Measurements from ENCODE around the gene SAMM50. TPM values are rescaled to one million over a fixed set of nuclear protein-coding genes. Genes with fewer than 3 reads are reported as not detected.

The SAMM50 gene
- total and polyA plus RNA-seq, 5 experiments from 2014 or later = 37.7 to 71.6 (median 70.2) TPM

DNA sequence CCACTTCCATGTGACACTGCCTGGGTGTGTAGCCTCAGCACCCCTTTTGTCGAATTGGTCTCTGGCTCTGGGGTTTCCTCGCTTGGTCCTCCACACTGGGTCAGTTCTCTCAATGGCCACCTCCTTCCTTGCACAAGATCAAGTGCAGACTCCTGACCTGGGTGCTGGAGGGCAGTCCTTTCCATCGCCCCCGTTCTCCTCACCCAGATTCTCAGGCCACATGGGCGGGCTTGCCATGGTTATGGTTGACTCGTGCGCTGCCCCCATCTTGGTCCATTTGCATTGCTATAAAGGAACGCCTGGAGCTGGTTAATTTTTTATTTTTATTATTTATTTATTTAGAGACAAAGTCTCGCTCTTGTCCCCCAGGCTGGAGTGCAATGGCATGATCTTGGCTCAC lies 63.4 kb downstream of the SAMM50 start:
- Mint-ChIP-seq H3K27me3 (no peaks in the 10 kb centered on the region), H3K9me3 (no peaks in the 10 kb centered on the region), H3K36me3 (no peaks in the 10 kb centered on the region), H3K4me1 (peaks cover 0 to 4% (median 1%) of the 10 kb centered on the region in 4 donors), H3K27ac (no peak overlapping the region), H3K4me3 (no peak overlapping the region)
- ATAC-seq (no peak), DNase-seq (no peak)
- POLR2A ChIA-PET = no interaction called here

GRCh38 chr22:44019416-44019815 lies 64.2 kb downstream of the SAMM50 start:
- H3K36me3 Mint-ChIP-seq = no peaks in the 10 kb centered on the region
- ATAC-seq (no peak), DNase-seq (no peak)
- peaks cover 0 to 7% (median 4%) of the 10 kb centered on the region in 4 donors for H3K4me1 Mint-ChIP-seq
- POLR2A ChIA-PET = no interaction called here
- H3K9me3 Mint-ChIP-seq = no peaks in the 10 kb centered on the region
- no peak overlapping the region for H3K4me3 Mint-ChIP-seq
- no peak overlapping the region for H3K27ac Mint-ChIP-seq
- no peaks in the 10 kb centered on the region for H3K27me3 Mint-ChIP-seq

GRCh38 chr22:44019846-44020245 lies 64.6 kb downstream of the SAMM50 start:
- no peak for ATAC-seq
- no peak overlapping the region for H3K4me3 Mint-ChIP-seq
- no peaks in the 10 kb centered on the region for H3K9me3 Mint-ChIP-seq
- DNase-seq = no peak
- POLR2A ChIA-PET = interaction anchor here (0.7 to 0.8 kb wide), 2 partner anchors 162 to 366 kb away, joined by 5 to 7 read pairs; no protein-coding TSS in a partner anchor
- H3K36me3 Mint-ChIP-seq = no peaks in the 10 kb centered on the region
- peaks cover 0 to 2% (median 0%) of the 10 kb centered on the region in 5 donors for H3K27me3 Mint-ChIP-seq
- H3K4me1 Mint-ChIP-seq = peaks cover 0 to 9% (median 4%) of the 10 kb centered on the region in 4 donors
- no peak overlapping the region for H3K27ac Mint-ChIP-seq

GRCh38 chr22:44020981-44021380 lies 65.7 kb downstream of the SAMM50 start:
- Mint-ChIP-seq H3K9me3 (no peaks in the 10 kb centered on the region), H3K4me3 (no peak overlapping the region), H3K27ac (no peak overlapping the region), H3K27me3 (peaks cover 0 to 12% (median 6%) of the 10 kb centered on the region in 5 donors), H3K4me1 (peaks cover 10 to 20% (median 12%) of the 10 kb centered on the region in 4 donors), H3K36me3 (no peaks in the 10 kb centered on the region)
- no peak for ATAC-seq
- POLR2A ChIA-PET = no interaction called here
- DNase-seq = no peak

DNA sequence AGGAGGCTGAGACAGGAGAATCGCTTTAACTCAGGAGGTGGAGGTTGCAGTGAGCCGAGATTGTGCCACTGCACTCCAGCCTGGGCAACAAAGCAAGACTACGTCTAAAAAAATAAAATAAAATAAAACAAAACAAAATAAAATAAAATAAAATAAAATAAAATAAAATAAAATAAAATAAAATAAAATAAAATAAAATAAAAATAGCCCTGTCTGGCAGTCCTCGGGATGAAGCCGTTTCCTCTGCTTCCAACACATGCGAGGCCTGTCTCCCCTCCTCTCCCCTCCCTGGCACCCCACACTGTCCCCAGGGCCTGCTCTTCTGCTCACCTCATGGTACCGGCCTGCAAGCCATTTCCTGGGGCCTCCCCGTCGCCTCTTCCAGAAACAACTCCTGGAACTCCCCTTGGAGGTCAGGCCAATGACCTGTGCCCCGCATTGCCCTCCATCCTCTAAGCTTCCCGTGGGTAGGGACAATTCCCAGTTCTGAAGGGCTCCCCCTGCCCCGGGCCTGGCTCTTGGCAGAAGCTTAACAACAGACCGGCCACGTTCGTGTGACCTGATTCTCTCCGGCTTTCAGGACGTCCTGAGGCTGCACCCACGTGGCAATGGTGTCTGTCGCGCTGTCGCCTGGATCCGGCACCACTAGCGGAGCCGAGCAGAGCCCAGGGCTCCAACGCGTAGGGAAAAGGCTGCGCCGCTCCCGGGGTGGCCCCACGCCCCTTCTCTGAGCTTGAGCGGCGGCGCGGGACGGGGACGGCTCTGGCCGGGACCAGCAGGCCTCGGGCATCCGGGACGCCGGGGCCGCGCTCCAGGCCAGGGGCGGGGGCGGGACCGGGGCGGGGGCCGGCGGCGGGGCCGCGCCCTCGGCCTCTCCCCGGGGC lies 68.4 kb downstream of the SAMM50 start:
- Mint-ChIP-seq H3K36me3 (no peaks in the 10 kb centered on the region), H3K27ac (peak overlapping the region in 3 of 10 donors; percentile 49 to 72 (median 51)), H3K4me1 (peaks cover 18 to 40% (median 27%) of the 10 kb centered on the region in 4 donors), H3K4me3 (peak overlapping the region; percentile 41 to 81 (median 72)), H3K27me3 (peaks cover 7 to 33% (median 17%) of the 10 kb centered on the region in 5 donors), H3K9me3 (no peaks in the 10 kb centered on the region)
- POLR2A ChIA-PET = interaction anchor here (0.8 kb wide), 1 partner anchor 158 kb away, joined by 3 read pairs; no protein-coding TSS in a partner anchor
- ATAC-seq (peak; percentile 22 to 43), DNase-seq (no peak)

DNA sequence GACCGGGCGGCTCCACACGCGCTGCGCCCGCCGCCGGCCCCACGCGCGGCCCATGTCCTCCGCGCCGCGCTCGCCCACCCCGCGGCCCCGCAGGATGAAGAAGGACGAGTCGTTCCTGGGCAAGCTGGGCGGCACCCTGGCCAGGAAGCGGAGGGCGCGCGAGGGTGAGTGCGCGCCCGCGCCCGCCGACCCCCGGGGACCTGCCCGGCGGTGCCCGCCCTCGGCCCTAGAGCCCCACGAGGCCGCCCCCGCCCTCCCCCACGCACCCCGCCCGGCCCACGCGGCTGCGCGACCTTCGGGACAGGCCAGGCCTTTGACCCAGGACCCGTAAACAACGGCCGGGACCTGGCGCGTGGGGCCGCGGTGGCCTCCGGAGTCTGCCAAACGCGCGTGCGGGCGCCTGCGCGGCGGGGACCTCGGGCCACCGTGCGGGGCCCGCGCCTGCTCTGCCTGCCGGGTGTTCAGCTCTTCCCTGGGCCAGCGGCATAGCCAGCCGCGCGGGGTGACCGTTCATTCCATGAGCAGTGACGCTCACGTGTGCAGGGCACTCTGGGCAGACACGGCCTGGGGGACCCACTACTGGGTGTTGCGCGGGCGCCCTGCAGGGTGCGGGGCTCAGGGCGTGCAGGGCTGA lies 69.2 kb downstream of the SAMM50 start, which contains the start of gene PARVB:
Gene PARVB, plus strand, starts transcription at position 15 of the 634 bp plus-strand sequence. Its CDS starts 38 bp downstream, at position 53.
- Mint-ChIP-seq H3K27me3 (peaks cover 7 to 35% (median 19%) of the 10 kb centered on the region in 5 donors), H3K27ac (peak within 1 kb of the TSS in 3 of 10 donors; percentile 49 to 92 (median 51)), H3K4me3 (peak within 1 kb of the TSS; percentile 63 to 81 (median 74)), H3K4me1 (peaks cover 18 to 44% (median 27%) of the 10 kb centered on the region in 4 donors), H3K36me3 (no peaks in the 10 kb centered on the region), H3K9me3 (no peaks in the 10 kb centered on the region)
- POLR2A ChIA-PET = interaction anchor here (0.8 kb wide), 1 partner anchor 157 kb away, joined by 3 read pairs; no protein-coding TSS in a partner anchor
- DNase-seq (no peak), ATAC-seq (peak; percentile 9 to 43)

DNA sequence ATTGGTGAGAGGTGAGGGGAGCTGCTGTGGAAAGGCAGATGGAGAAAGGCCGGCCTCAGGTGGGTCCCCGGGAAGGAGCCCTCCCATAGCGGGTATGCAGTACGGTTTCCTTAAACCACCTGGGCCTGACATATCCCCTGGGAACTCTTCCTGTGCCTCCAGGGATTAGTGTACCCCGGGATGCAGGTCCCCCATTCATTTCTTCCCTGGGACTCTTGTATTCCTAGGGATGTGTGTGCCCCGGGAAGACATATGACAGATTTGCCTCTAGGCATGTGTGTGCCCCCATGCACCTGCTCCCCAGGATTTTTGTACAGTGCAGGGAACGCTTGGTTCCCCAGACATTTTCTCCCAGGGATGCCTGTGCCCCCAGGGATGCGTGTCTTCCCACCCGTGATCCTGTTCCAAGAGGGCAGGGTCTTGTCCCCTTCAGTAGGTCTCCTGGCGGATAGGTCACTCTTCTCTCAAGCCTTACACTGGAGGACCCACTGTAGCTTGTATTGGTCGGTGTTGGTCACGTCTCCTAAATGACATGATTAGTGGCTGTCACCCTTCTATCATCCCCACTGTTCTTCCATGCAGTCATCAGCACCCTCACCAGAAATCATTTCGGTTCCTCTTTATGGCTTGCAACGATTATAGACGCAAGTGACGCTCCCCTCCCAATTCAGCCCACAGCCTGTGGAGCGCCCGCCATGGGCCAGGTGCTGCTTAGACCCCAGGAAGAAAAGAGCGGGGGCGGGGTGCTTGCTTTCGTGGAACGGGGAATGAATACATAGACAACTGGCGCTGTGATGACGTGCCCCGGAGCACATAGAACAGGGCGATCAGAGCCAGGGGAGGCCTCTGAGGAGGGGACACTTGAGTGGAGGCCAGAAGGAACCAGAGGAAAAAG lies 70.2 kb downstream of the SAMM50 start:
- POLR2A ChIA-PET = no interaction called here
- Mint-ChIP-seq H3K27me3 (peaks cover 7 to 35% (median 19%) of the 10 kb centered on the region in 5 donors), H3K4me3 (peak overlapping the region; percentile 63 to 81 (median 72)), H3K9me3 (no peaks in the 10 kb centered on the region), H3K4me1 (peaks cover 18 to 45% (median 27%) of the 10 kb centered on the region in 4 donors), H3K36me3 (no peaks in the 10 kb centered on the region), H3K27ac (peak overlapping the region in 3 of 10 donors; percentile 90 to 98 (median 92))
- ATAC-seq (peak in 1 of 2 donors; percentile 15), DNase-seq (peak in 1 of 10 donors; percentile 34)

DNA sequence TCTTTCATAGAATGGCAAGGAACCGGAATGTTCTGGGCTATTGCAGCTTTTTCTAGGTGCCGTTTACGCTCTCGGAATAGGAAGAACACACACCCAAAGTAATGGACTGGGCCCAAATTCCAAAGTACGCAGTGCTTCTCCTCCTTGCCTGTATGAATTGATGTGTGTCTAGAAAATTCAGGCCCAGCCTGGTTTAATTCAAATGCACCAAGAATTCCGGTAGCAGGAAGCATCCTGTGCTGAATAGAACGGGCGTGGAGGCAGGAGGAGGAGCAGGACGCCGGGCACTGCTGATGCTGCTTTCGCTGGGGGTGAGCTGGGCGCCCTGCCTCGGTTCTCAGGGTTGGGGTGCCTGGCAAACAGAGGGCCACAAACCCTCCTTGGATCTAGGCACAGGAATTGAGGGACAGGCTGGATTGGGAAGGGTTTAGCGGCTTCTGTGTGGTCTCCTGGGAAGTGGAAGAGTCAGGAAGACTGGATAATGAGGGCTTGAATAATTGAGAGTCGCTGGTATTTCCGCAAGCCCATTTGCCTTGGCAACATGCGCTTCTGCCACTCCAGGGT lies 70.9 kb downstream of the SAMM50 start:
- ATAC-seq (no peak), DNase-seq (no peak)
- Mint-ChIP-seq H3K4me1 (peaks cover 19 to 51% (median 31%) of the 10 kb centered on the region in 4 donors), H3K27ac (peak overlapping the region in 5 of 10 donors; percentile 34 to 98 (median 92)), H3K9me3 (no peaks in the 10 kb centered on the region), H3K36me3 (no peaks in the 10 kb centered on the region), H3K4me3 (peak overlapping the region in 9 of 10 donors; percentile 22 to 81 (median 73)), H3K27me3 (peaks cover 7 to 35% (median 19%) of the 10 kb centered on the region in 5 donors)
- POLR2A ChIA-PET = interaction anchor here (0.5 to 0.6 kb wide), 2 partner anchors 211 to 1499 kb away, joined by 3 to 5 read pairs; no protein-coding TSS in a partner anchor

DNA sequence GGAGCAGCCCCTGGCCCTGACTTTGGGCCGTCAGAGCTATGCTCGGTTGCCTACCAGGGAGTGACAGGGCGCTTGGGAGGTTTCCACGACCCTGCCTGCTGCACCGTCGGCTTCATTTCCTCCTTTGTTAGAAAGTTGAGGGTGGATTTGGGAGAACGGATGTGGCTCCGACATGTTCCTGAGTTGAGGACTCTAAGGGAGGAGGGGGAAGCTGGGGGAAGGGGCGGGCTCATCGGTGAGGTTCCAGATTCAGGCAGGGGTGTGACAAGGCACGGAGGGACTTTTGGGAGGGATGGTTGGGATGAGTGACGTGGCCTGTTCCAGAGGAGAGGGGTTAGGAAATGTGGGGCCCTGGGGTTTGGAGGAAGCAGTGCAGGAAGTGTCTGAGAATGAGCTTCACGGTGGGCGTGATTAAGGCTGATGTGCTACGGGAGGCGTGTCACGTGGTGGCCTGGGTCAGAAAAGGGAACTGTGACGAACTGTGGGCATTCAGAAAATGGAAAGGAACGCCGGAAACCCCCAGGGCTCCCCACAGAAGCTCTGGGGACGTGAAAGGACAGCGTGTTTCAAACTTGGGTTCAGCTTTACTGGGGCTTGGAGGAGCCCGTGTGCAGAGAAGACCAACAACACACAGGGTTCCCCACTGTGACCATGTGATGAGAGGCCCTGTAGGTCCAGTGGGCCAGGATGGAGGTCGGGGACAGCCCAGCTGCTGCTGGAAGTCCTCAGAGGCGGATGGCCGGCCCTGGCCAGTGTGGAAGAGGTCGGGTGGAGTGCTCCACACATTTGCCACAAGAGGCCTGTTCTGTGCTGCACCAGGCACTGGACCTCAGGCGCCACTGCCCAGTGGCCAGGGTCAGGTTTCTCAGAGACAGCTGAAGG lies 71.6 kb downstream of the SAMM50 start:
- peak overlapping the region; percentile 66 to 98 (median 90) for H3K27ac Mint-ChIP-seq
- DNase-seq (peak in 8 of 10 donors; percentile 25 to 82 (median 37)), ATAC-seq (peak; percentile 74 to 84)
- peaks cover 7 to 35% (median 19%) of the 10 kb centered on the region in 5 donors for H3K27me3 Mint-ChIP-seq
- H3K4me3 Mint-ChIP-seq = peak overlapping the region; percentile 49 to 86 (median 72)
- POLR2A ChIA-PET = interaction anchor here (0.5 to 0.7 kb wide), 4 partner anchors 60 to 1500 kb away, joined by 3 to 5 read pairs (median 4); partner anchors contain the start of gene SAMM50
- H3K4me1 Mint-ChIP-seq = peaks cover 24 to 56% (median 36%) of the 10 kb centered on the region in 4 donors
- no peaks in the 10 kb centered on the region for H3K36me3 Mint-ChIP-seq
- no peaks in the 10 kb centered on the region for H3K9me3 Mint-ChIP-seq

DNA sequence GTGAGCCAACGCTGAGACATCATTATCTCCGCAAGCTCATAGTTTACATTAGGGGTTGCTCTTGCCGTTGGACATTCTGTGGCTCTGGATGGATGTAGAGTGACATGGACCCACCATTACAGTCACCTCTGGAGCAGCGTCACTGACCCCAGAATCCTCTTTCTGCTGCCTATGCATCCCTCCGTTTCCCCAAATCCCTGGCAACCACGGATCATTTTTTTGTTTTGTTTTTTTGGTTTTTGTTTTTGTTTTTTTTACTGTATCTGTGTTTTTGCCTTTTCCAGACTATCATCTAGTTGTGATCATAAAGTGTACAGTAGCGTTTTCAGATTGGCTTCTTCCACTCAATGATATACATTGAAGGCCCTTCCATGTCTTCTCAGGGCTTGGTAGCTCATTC lies 72.8 kb downstream of the SAMM50 start:
- no peaks in the 10 kb centered on the region for H3K9me3 Mint-ChIP-seq
- H3K27ac Mint-ChIP-seq = peak overlapping the region in 2 of 10 donors; percentile 23 to 54
- ATAC-seq (no peak), DNase-seq (no peak)
- H3K4me3 Mint-ChIP-seq = peak overlapping the region in 1 of 10 donors; percentile 53
- H3K27me3 Mint-ChIP-seq = peaks cover 7 to 35% (median 19%) of the 10 kb centered on the region in 5 donors
- POLR2A ChIA-PET = no interaction called here
- peaks cover 24 to 55% (median 36%) of the 10 kb centered on the region in 4 donors for H3K4me1 Mint-ChIP-seq
- H3K36me3 Mint-ChIP-seq = no peaks in the 10 kb centered on the region

GRCh38 chr22:44029069-44029468 lies 73.8 kb downstream of the SAMM50 start:
- ATAC-seq (no peak), DNase-seq (no peak)
- Mint-ChIP-seq H3K4me3 (no peak overlapping the region), H3K4me1 (peaks cover 21 to 51% (median 35%) of the 10 kb centered on the region in 4 donors), H3K27ac (peak overlapping the region in 2 of 10 donors; percentile 6 to 80), H3K27me3 (peaks cover 7 to 35% (median 19%) of the 10 kb centered on the region in 5 donors), H3K36me3 (no peaks in the 10 kb centered on the region), H3K9me3 (no peaks in the 10 kb centered on the region)
- POLR2A ChIA-PET = no interaction called here

Measured in naive thymus-derived CD8-positive, alpha-beta T cell (primary cell).